NCI-H82 (cell line): ENCODE measurements around the gene PTGES3L.
"Not testable (repeated sequence)": the region's sequence is repeated elsewhere in the genome, so short reads cannot be mapped to it uniquely, and the experiment has no call there.

Source experiments
- DNase-seq: peaks from one replicate; lab custom pipeline; 2025; lab: John Stamatoyannopoulos, UW

PTGES3L gene

GRCh38 chr17:42980274-42980765 lies 440 bp upstream of the PTGES3L start, which contains the start of gene RUNDC1:
Gene RUNDC1, plus strand, starts transcription at chr17:42980565. Its CDS starts 12 bp downstream, at chr17:42980577.
- DNase-seq, result peak; percentile 95

DNA sequence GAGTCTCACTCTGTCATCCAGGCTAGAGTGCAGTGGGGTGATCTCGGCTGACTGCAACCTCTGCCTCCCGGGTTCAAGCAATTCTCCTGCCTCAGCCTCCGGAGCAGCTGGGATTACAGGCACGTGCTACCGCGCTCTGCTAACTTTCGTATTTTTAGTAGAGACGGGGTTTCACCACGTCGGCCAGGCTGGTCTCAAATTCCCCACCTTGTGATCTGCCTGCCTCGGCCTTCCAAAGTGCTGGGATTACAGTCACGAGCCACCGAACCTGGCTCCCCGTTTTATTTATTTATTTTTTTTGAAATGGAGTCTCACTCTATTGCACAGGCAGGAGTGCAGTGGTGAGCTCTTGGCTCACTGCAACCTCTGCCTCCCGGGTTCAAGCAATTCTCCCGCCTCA lies 4.2 kb downstream of the PTGES3L start:
- not testable (repeated sequence) for DNase-seq

DNA sequence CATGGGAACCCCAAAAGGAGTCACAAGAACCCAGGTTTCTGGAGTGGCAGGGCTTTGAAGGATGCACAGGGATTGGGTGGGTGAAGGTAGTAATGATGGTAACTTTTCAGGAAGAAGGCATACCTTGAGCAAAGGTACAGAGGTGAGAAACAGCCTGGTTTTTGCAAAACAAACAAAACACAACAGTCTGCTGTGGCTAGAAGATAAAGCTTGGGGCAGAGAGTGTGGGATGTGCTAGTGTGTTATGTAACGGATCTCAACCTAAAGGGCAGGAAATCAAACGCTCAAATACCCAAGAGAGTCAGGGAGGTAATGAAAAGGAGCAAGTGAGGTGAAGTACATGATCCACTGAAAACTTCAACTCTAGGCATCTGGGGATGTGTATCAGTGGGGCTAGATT lies 4.6 kb downstream of the PTGES3L start:
- no peak for DNase-seq

- not testable (repeated sequence) for DNase-seq
Measured at GRCh38 chr17:42973323-42973722, 6.6 kb downstream of the PTGES3L start.

- DNase-seq, result no peak
Measured at GRCh38 chr17:42971589-42971988, 8.3 kb downstream of the PTGES3L start.

- DNase-seq, result peak; percentile 23
Measured at GRCh38 chr17:42969001-42969581, 10.8 kb downstream of the PTGES3L start.

DNA sequence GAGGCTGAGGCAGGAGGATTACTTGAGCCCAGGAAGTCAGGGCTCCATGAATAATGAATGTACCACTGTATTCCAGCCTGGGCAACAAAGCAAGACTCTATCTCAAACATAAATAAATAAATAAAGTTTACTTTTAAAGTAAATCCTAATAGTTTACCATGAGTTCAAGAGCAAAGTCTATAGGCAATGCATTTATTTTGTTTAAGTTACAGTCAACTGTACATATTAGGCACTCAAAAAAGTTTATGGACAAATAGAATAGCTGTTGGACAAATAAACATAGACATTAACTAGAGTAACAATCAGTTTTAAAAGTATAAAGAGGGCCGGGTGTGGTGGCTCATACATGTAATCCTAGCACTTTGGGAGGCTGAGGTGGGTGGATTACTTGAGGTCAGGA lies 12.0 kb downstream of the PTGES3L start:
- DNase-seq, result no peak

- DNase-seq, result peak; percentile 95
Measured at GRCh38 chr17:42964161-42964932, 15.5 kb downstream of the PTGES3L start, which contains the start of gene AARSD1. Gene AARSD1, minus strand, starts transcription at chr17:42964454. Its CDS starts 14 bp downstream, at chr17:42964440.

DNA sequence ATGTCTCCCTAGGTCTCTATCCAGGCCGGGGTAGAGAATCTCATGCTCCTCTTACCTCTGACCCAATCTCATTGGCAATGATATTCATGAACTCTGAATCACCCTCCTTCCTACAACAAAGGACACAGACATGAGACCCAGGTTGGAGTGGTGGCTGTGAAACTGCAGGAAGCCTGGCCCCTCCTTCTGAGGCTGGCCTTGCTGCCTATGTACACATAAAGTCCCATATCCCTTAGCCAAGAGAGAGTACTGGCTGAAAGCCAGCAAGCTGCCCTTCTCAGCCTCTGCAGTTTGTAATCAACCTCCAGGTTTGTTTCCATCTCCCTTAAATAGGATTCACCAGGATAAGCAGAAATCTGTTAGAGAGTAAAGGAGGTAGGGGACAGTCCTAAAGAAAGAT lies 26.2 kb downstream of the PTGES3L start:
- no peak for DNase-seq

GRCh38 chr17:42950044-42950783 lies 29.7 kb downstream of the PTGES3L start:
- DNase-seq, result no peak

- no peak for DNase-seq
Measured at GRCh38 chr17:42946812-42947211, 33.1 kb downstream of the PTGES3L start.

DNA sequence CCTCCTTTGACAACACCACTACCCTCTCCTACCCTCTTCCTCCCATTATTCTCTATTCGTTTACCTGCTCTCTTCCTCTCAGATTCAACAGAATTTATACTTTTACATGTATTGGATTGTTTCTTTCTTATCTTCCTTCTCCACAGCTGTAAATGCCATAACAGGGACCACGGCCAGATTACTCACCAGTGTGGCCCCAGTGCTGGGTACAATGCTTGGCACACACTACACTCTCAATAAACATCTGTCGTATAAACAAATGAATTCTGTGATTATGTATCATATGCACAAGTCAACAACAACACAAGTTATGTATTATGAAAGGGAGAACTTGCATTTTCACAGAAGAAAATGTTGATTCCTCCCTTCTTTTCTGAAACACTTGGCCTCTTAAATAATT lies 35.7 kb downstream of the PTGES3L start:
- DNase-seq, result no peak

GRCh38 chr17:42937712-42938596 lies 41.9 kb downstream of the PTGES3L start:
- DNase-seq, result peak; percentile 81

- no peak for DNase-seq
Measured at GRCh38 chr17:42929497-42929844, 50.4 kb downstream of the PTGES3L start.

DNA sequence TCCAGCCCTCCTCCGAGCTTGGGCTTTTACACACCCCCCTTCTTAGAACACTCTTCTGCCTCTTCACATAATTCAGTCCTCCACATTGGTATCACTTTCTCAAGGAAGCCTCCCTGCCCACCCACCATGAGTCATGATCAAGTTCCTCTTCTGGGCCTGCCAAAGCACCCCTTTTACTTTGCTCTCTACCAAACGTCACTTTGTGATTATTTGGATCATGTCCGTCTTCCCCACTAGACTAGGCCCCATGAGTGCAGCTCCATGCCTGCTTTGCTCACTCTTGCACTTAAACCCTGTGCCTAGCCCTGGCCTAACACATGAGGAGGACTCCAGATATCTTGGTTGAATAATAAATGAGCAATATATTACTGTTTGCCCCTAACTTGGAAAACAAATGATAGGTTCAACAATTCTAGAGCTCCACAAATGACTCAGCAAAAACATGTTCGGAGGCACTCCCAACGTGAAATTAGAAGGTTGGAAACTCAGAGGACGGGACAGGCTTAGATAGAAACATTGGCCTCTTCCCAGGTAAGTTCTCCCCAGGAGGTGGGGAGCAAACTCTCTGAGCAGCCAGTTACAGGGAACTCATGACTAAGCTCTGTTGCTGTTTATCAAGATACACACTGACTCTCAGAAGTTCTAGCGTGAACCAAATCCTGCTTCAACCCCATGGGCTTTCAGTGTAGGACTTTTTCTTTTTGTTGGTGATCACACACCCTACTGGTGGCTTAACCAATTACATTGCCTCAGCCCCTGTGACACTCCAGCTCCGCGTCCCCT lies 51.0 kb downstream of the PTGES3L start:
- peak; percentile 73 for DNase-seq

DNA sequence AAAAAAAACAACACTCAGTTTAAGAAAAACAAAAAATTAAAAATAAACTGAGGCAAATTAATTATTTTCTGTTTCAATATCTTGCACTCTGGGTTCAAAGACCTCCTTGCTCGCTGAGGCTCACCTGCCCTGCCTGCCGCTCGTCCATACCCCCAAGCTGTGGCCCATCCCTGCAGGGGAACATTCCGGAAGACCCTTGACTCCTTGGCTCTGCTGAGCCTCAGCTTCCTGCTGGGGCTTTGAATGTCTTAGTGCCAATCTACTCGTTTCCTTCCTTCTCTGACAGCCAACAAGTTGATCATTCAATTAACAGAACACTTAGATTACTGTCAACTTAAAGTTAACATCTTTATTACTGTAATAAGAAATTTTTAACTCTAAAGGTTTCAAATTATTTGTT lies 55.0 kb downstream of the PTGES3L start:
- no peak for DNase-seq

DNA sequence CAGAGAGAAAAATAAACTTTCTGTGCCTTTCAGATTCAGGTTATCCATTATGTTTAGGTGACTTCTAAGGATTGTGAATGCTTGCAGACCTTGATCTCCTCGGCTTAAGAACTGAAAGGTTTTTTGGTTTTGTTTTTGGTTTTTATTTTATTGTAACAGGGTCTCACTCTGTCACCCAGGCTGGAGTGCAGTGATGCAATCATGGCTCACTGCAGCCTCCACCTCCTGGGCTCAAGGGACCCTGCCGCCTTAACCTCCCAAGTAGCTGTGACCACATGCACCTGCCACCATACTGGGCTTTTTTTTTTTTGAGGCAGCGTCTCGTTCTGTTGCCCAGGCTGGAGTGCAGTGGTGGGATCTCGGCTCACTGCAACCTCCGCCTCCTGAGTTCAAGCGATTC lies 56.4 kb downstream of the PTGES3L start:
- not testable (repeated sequence) for DNase-seq

GRCh38 chr17:42922294-42922693 lies 57.6 kb downstream of the PTGES3L start:
- DNase-seq, result no peak

- DNase-seq, result peak; percentile 51
Measured at GRCh38 chr17:42920922-42921321, 59.0 kb downstream of the PTGES3L start.

- peak; percentile 81 for DNase-seq
Measured at GRCh38 chr17:42920106-42920900, 59.6 kb downstream of the PTGES3L start.
